Neuronal stem cell (in vitro differentiated cells): ENCODE data around the gene PET100. TPM values are rescaled to one million over a fixed set of nuclear protein-coding genes. Genes with fewer than 3 reads are reported as not detected.

Experiments used
- DNase-seq: peaks from one replicate; pipeline ENCODE4 v3.0.0-alpha.2; 2013; ENCODE audit warnings: low spot score
- H2AFZ ChIP-seq: one replicate; pipeline ENCODE4 v1.6.1; 2013; ENCODE audit warnings: mild to moderate bottlenecking, low read length, inconsistent platforms
- H2AK5ac ChIP-seq: 2 replicates; pipeline ENCODE4 v1.6.1; 2013; ENCODE audit warnings: low read depth, mild to moderate bottlenecking, inconsistent platforms, low read length, moderate library complexity, mixed read lengths
- H2BK120ac ChIP-seq: 2 replicates; pipeline ENCODE4 v1.6.1; 2013; ENCODE audit warnings: low read depth, mild to moderate bottlenecking, inconsistent platforms, low read length, moderate library complexity, mixed read lengths
- H2BK12ac ChIP-seq: one replicate; pipeline ENCODE4 v1.6.1; 2013; ENCODE audit warnings: low read length, inconsistent platforms
- H2BK15ac ChIP-seq: 2 replicates; pipeline ENCODE4 v1.6.1; 2013; ENCODE audit warnings: mild to moderate bottlenecking, low read length, inconsistent platforms, mixed read lengths
- H2BK5ac ChIP-seq: one replicate; pipeline ENCODE4 v1.6.1; 2013; ENCODE audit warnings: inconsistent platforms, mild to moderate bottlenecking, low read length, moderate library complexity
- H3K14ac ChIP-seq: one replicate; pipeline ENCODE4 v1.6.1; 2013; ENCODE audit warnings: low read length, inconsistent platforms
- H3K18ac ChIP-seq: 2 replicates; pipeline ENCODE4 v1.6.1; 2013; ENCODE audit warnings: low read length, inconsistent platforms
- H3K23ac ChIP-seq: 2 replicates; pipeline ENCODE4 v1.6.1; 2013; ENCODE audit warnings: low read depth, mild to moderate bottlenecking, mixed read lengths, low read length, inconsistent platforms; ENCODE audit not compliant: poor library complexity
- H3K27ac ChIP-seq: replicated peaks from 3 replicates; pipeline ENCODE4 v1.5.1; 2013; ENCODE audit warnings: low read length, inconsistent platforms
- H3K27me3 ChIP-seq, 3 experiments: 2 replicates each; pipeline ENCODE4 v1.6.1; 2013; ENCODE audit warnings: low read length in 3 of 3, mild to moderate bottlenecking in 2 of 3, inconsistent platforms in 1 of 3, low read depth in 1 of 3, mixed read lengths in 1 of 3, moderate library complexity in 1 of 3; ENCODE audit not compliant: control insufficient read depth in 3 of 3, insufficient read depth in 3 of 3
- H3K36me3 ChIP-seq, 2 donors: replicated peaks in 1 of 2; 2 replicates each; pipeline ENCODE4 v1.6.1; 2013; ENCODE audit warnings: low read length in 2 of 2; ENCODE audit not compliant: control insufficient read depth in 2 of 2, insufficient read depth in 2 of 2
- H3K4ac ChIP-seq: 2 replicates; pipeline ENCODE4 v1.6.1; 2013; ENCODE audit warnings: inconsistent platforms, mild to moderate bottlenecking, low read length, moderate library complexity
- H3K4me1 ChIP-seq, 2 donors: 1 replicate in 1 of 2; 2 replicates in 1 of 2; pipeline ENCODE4 v1.6.1; 2013; ENCODE audit warnings: low read length in 2 of 2, low read depth in 1 of 2; ENCODE audit not compliant: control insufficient read depth in 2 of 2, insufficient read depth in 1 of 2
- H3K4me2 ChIP-seq: one replicate; pipeline ENCODE4 v1.6.1; 2013; ENCODE audit warnings: mild to moderate bottlenecking, low read length, inconsistent platforms; ENCODE audit not compliant: insufficient read depth, poor library complexity, severe bottlenecking
- H3K4me3 ChIP-seq, 2 donors: 2 replicates each; pipeline ENCODE4 v1.5.1; 2013; ENCODE audit warnings: low read length in 2 of 2, mild to moderate bottlenecking in 2 of 2, inconsistent platforms in 1 of 2, moderate library complexity in 1 of 2
- H3K79me1 ChIP-seq: one replicate; pipeline ENCODE4 v1.6.1; 2013; ENCODE audit warnings: low read depth, mild to moderate bottlenecking, inconsistent platforms, low read length, moderate library complexity
- H3K9ac ChIP-seq: one replicate; pipeline ENCODE4 v1.6.1; 2013; ENCODE audit warnings: mild to moderate bottlenecking, low read depth, low read length, inconsistent platforms; ENCODE audit not compliant: poor library complexity
- H3K9me3 ChIP-seq, 2 donors: replicated peaks in 1 of 2; 2 replicates each; pipeline versions ENCODE3 to v1.6.1; 2013; ENCODE audit warnings: low read length in 2 of 2, mild to moderate bottlenecking in 2 of 2, inconsistent platforms in 1 of 2, low read depth in 1 of 2, mixed read lengths in 1 of 2, moderate library complexity in 1 of 2; ENCODE audit not compliant: control insufficient read depth in 2 of 2, insufficient read depth in 1 of 2
- H4K8ac ChIP-seq: one replicate; pipeline ENCODE4 v1.6.1; 2013; ENCODE audit warnings: low read depth, mild to moderate bottlenecking, inconsistent platforms, low read length, moderate library complexity
- H4K91ac ChIP-seq: one replicate; pipeline ENCODE4 v1.6.1; 2013; ENCODE audit warnings: low read length, low read depth, mild to moderate bottlenecking, inconsistent platforms; ENCODE audit not compliant: poor library complexity
- WGBS, 2 donors: extraction: QIAGEN DNeasy Blood & Tissue Kit; methylation state at CpG; one replicate each; pipeline ENCODE4 v1.1.7; 2013; ENCODE audit warnings: missing lambda C conversion rate in 2 of 2, mixed read lengths in 1 of 2; ENCODE audit not compliant: insufficient read length in 2 of 2, insufficient replicate concordance in 1 of 2; ENCODE audit errors: extremely low coverage in 2 of 2; 5-methylcytosine and 5-hydroxymethylcytosine counted together
- polyA plus RNA-seq, 2 experiments: library from polyadenylated mRNA; stranded (reverse); fragments of 200-250 nt; gene quantifications; one replicate each; pipeline ENCODE4 v1.2.3, GENCODE V29; 2013

The PET100 gene, protein sequence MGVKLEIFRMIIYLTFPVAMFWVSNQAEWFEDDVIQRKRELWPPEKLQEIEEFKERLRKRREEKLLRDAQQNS
- 591 TPM for polyA plus RNA-seq (2013, experiment 1 of 2)
- 612 TPM for polyA plus RNA-seq (2013, experiment 2 of 2)

DNA sequence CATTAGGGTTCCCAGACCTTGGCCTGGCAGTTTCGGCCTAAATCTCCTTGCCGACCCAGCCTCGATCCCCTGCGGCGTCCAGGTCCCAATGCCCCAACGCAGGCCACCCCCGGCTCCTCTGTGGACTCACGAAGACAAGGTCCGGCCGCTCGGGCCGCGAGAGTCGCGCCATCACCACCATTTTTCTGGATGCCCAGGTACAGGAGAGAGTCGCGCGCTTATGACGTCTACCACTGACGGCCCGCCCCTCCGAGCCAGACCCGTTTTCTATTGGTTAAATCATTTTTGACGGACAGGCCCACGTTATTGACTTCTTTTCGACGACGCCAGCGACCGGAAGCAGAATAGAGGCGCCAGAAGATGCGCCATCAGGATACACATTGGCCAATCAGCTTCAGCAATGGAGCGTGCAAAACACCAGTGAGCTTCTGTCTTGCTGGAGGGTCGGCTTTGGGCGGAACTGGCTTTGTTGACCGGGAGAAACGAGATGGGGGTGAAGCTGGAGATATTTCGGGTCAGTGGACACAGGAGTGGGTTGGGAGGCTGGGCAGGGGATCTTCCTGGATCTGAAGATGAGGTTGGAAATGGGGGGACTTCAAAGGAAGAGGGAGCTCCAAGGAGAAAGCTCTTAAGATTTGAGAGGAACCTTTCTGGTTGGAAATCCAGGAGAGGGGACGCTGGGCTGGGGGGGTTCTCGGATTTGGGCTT lies at the start of gene PET100, which contains the start of gene XAB2:
TSS of gene PET100 (plus strand) at position 447 of the 708 bp plus-strand sequence. CDS start at position 488, 41 bp downstream.
TSS of gene XAB2 (minus strand) at position 199 of the 708 bp plus-strand sequence. CDS start at position 181, 18 bp downstream.
- peaks cover 8 to 12% of the 10 kb centered on the region in 2 donors for H3K4me1 ChIP-seq
- no peak within 1 kb of the TSS for H2BK5ac ChIP-seq
- H4K91ac ChIP-seq, result no peak within 1 kb of the TSS
- H3K4ac ChIP-seq, result no peak within 1 kb of the TSS
- peak within 1 kb of the TSS; percentile 89 to 92 for H3K4me3 ChIP-seq
- no peaks in the 10 kb centered on the region for H3K27me3 ChIP-seq
- peak within 1 kb of the TSS; percentile 3 for H4K8ac ChIP-seq
- H3K14ac ChIP-seq, result no peak within 1 kb of the TSS
- H3K18ac ChIP-seq, result peak within 1 kb of the TSS; percentile 87
- no CpG with 5 or more reads among the region's 40 CpGs for WGBS, 2 donors
- peak within 1 kb of the TSS; percentile 35 for H3K23ac ChIP-seq
- no peak within 1 kb of the TSS for H3K27ac ChIP-seq
- no peak within 1 kb of the TSS for H2BK12ac ChIP-seq
- H3K9ac ChIP-seq, result peak within 1 kb of the TSS; percentile 96
- H2AFZ ChIP-seq, result peak within 1 kb of the TSS; percentile 82
- DNase-seq, result peak; percentile 99
- peak within 1 kb of the TSS; percentile 85 for H3K4me2 ChIP-seq
- H2BK120ac ChIP-seq, result no peak within 1 kb of the TSS
- peaks cover 41% of the 10 kb centered on the region for H3K79me1 ChIP-seq
- peak within 1 kb of the TSS; percentile 48 for H2AK5ac ChIP-seq
- peaks cover 9 to 27% of the 10 kb centered on the region in 2 donors for H3K36me3 ChIP-seq
- H2BK15ac ChIP-seq, result no peak within 1 kb of the TSS
- H3K9me3 ChIP-seq, result no peaks in the 10 kb centered on the region

DNA sequence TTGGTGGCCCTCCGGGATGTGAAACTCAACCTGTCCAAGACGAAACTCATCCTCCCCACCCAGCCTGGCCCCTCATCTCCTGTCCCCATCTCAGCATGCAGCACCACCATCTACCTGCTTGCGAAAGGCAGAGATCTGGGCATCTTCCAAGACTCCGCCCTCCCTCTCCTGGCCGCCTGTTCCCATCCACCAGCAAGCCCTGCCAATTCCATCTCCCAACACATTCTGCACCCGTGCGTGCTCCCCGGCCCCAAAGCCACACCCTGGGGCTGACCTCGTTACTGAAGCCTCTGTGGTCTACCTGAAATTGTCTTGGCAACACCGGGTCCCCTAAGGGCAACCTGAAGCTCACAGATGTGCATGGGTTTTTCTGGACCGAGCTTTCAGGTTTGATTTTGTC lies 47.1 kb upstream of the PET100 start:
- Histone ChIP-seq H3K9me3 (no peaks in the 10 kb centered on the region), H3K14ac (no peak overlapping the region), H2BK12ac (no peak overlapping the region), H3K36me3 (no peaks in the 10 kb centered on the region), H3K23ac (no peak overlapping the region), H3K4ac (no peak overlapping the region), H2AFZ (no peak overlapping the region), H4K8ac (no peak overlapping the region), H3K4me3 (peak overlapping the region in 1 of 2 donors; percentile 41), H2AK5ac (no peak overlapping the region), H4K91ac (no peak overlapping the region), H3K9ac (no peak overlapping the region), H3K4me2 (no peak overlapping the region), H3K4me1 (no peaks in the 10 kb centered on the region), H2BK120ac (no peak overlapping the region), H3K27ac (no peak overlapping the region), H3K79me1 (peaks cover 1% of the 10 kb centered on the region), H3K27me3 (peaks cover 0 to 14% (median 0%) of the 10 kb centered on the region in 3 experiments), H3K18ac (no peak overlapping the region), H2BK5ac (no peak overlapping the region), H2BK15ac (no peak overlapping the region)
- whole genome bisulfite sequencing, 2 donors, result no CpG with 5 or more reads among the region's 11 CpGs
- no peak for DNase-seq

GRCh38 chr19:7589822-7590221 lies 39.8 kb upstream of the PET100 start:
- Histone ChIP-seq H2BK12ac (no peak overlapping the region), H3K4me3 (no peak overlapping the region), H3K27ac (no peak overlapping the region), H4K91ac (no peak overlapping the region), H2BK120ac (no peak overlapping the region), H3K36me3 (no peaks in the 10 kb centered on the region), H3K23ac (peak overlapping the region; percentile 55), H4K8ac (no peak overlapping the region), H3K4ac (no peak overlapping the region), H3K9me3 (no peaks in the 10 kb centered on the region), H2BK5ac (no peak overlapping the region), H3K27me3 (peaks cover 0 to 3% (median 0%) of the 10 kb centered on the region in 3 experiments), H3K9ac (no peak overlapping the region), H2AK5ac (no peak overlapping the region), H3K18ac (no peak overlapping the region), H2AFZ (no peak overlapping the region), H3K4me2 (no peak overlapping the region), H2BK15ac (no peak overlapping the region), H3K79me1 (no peaks in the 10 kb centered on the region), H3K4me1 (no peaks in the 10 kb centered on the region), H3K14ac (no peak overlapping the region)
- whole genome bisulfite sequencing, 2 donors, result no CpG with 5 or more reads among the region's 7 CpGs
- DNase-seq, result no peak

DNA sequence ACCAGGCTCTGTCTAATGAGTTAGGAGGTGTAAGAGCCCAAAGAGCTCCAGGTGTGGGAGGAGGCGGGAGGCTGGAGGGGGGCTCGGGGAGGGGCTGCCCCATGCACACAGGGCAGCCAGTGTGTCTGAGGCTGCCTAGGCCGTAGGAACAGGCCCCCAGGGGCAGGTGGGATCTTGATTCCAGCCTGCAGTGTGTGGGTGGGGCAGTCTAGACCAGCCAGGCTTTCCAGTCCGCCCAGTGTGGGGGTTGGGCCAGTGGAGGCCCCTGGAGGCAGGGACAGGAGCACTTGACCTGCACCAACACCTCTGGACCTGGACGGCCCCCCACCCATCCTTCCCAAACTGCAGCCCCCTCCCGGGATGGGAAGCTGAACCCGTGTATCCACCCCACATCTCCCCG lies 39.3 kb upstream of the PET100 start:
- no peak overlapping the region for H2BK12ac ChIP-seq
- no peak overlapping the region for H2AFZ ChIP-seq
- H3K14ac ChIP-seq, result no peak overlapping the region
- H3K9me3 ChIP-seq, result no peaks in the 10 kb centered on the region
- no peaks in the 10 kb centered on the region for H3K36me3 ChIP-seq
- H3K4me1 ChIP-seq, result no peaks in the 10 kb centered on the region
- H4K91ac ChIP-seq, result peak overlapping the region; percentile 53
- H3K4me2 ChIP-seq, result no peak overlapping the region
- peak overlapping the region; percentile 19 for H2AK5ac ChIP-seq
- no peak overlapping the region for H3K4me3 ChIP-seq
- H2BK15ac ChIP-seq, result no peak overlapping the region
- H3K27ac ChIP-seq, result no peak overlapping the region
- peaks cover 0 to 6% (median 0%) of the 10 kb centered on the region in 3 experiments for H3K27me3 ChIP-seq
- peak overlapping the region; percentile 17 for H3K18ac ChIP-seq
- H3K79me1 ChIP-seq, result no peaks in the 10 kb centered on the region
- no peak overlapping the region for H3K9ac ChIP-seq
- no peak for DNase-seq
- H2BK5ac ChIP-seq, result no peak overlapping the region
- no peak overlapping the region for H3K4ac ChIP-seq
- no CpG with 5 or more reads among the region's 8 CpGs for WGBS, 2 donors
- H2BK120ac ChIP-seq, result no peak overlapping the region
- H4K8ac ChIP-seq, result no peak overlapping the region
- H3K23ac ChIP-seq, result peak overlapping the region; percentile 2
